IMR-90 (cell line): ENCODE results near the gene SENP6. TPM values are rescaled to one million over a fixed set of nuclear protein-coding genes. Genes with fewer than 3 reads are reported as not detected.

Experiments used
- ATAC-seq: fragments of 200-7000 bp; cut with Tn5 transposase; 2 replicates; pipeline ENCODE4 v1.9.1; 2020; ENCODE audit warnings: low read depth, mild to moderate bottlenecking, moderate library complexity
- BruUV-seq: library from RNA; stranded (reverse); fragments of 400-500 nt; replicated peaks from 2 replicates; lab custom pipeline; 2021; lab: Mats Ljungman, UMichigan
- CTCF ChIA-PET: fragments of 300-600 bp; formaldehyde crosslinking; extraction: SDS; loops from one replicate; lab custom pipeline; 2021; ENCODE audit warnings: antibody characterized with exemption; lab: Yijun Ruan, JAX
- POLR2A ChIA-PET: fragments of 300-600 bp; sonication (Branson Sonifier 250); formaldehyde crosslinking; loops from one replicate; lab custom pipeline; 2022; ENCODE audit warnings: antibody characterized with exemption; ENCODE audit not compliant: unreplicated experiment; lab: Charles Lee
- DNase-seq: peaks from one replicate; pipeline ENCODE4 v3.0.0; 2013
- H2AFZ ChIP-seq: replicated peaks from 2 replicates; pipeline ENCODE3; 2013; ENCODE audit warnings: low read length, mild to moderate bottlenecking; ENCODE audit not compliant: poor library complexity
- H2AK5ac ChIP-seq: 2 replicates; pipeline ENCODE4 v1.6.1; 2013; ENCODE audit warnings: low read depth, low read length, inconsistent platforms
- H2AK9ac ChIP-seq: replicated peaks from 2 replicates; pipeline ENCODE3; 2013; ENCODE audit warnings: mild to moderate bottlenecking, low read depth, low read length, moderate library complexity; ENCODE audit not compliant: poor library complexity
- H2BK120ac ChIP-seq: 2 replicates; pipeline ENCODE4 v1.6.1; 2013; ENCODE audit warnings: low read depth, low read length, inconsistent platforms
- H2BK15ac ChIP-seq: 3 replicates; pipeline ENCODE4 v1.6.1; 2013; ENCODE audit warnings: low read depth, low read length, inconsistent platforms
- H2BK20ac ChIP-seq: 2 replicates; pipeline ENCODE4 v1.6.1; 2013; ENCODE audit warnings: low read depth, mild to moderate bottlenecking, inconsistent platforms, low read length, moderate library complexity
- H2BK5ac ChIP-seq: 2 replicates; pipeline ENCODE4 v1.6.1; 2013; ENCODE audit warnings: mild to moderate bottlenecking, low read depth, low read length, inconsistent platforms; ENCODE audit not compliant: poor library complexity, severe bottlenecking
- H3K14ac ChIP-seq: replicated peaks from 2 replicates; pipeline ENCODE4 v1.6.1; 2013; ENCODE audit warnings: low read depth, low read length, inconsistent platforms
- H3K18ac ChIP-seq: 2 replicates; pipeline ENCODE4 v1.6.1; 2013; ENCODE audit warnings: low read depth, low read length, control low read depth
- H3K23ac ChIP-seq: 2 replicates; pipeline ENCODE4 v1.6.1; 2013; ENCODE audit warnings: low read depth, low read length, inconsistent platforms
- H3K27ac ChIP-seq: 2 replicates; pipeline ENCODE4 v1.5.1; 2013; ENCODE audit warnings: mild to moderate bottlenecking, control low read depth, low read length; ENCODE audit not compliant: insufficient read depth
- H3K27me3 ChIP-seq: 2 replicates; pipeline ENCODE4 v1.6.1; 2013; ENCODE audit warnings: low read length; ENCODE audit not compliant: control insufficient read depth, insufficient read depth
- H3K36me3 ChIP-seq: 2 replicates; pipeline ENCODE4 v1.6.1; 2013; ENCODE audit warnings: low read length, mixed read lengths; ENCODE audit not compliant: control insufficient read depth, insufficient read depth
- H3K4ac ChIP-seq: 2 replicates; pipeline ENCODE4 v1.6.1; 2013; ENCODE audit warnings: low read depth, low read length, inconsistent platforms
- H3K4me1 ChIP-seq: 2 replicates; pipeline ENCODE4 v1.6.1; 2013; ENCODE audit warnings: low read length, mixed read lengths; ENCODE audit not compliant: control insufficient read depth, insufficient read depth
- H3K4me2 ChIP-seq: 2 replicates; pipeline ENCODE4 v1.6.1; 2013; ENCODE audit warnings: low read depth, mild to moderate bottlenecking, control low read depth, low read length, moderate library complexity
- H3K4me3 ChIP-seq: 2 replicates; pipeline ENCODE4 v1.5.1; 2013; ENCODE audit warnings: low read depth, mild to moderate bottlenecking, control low read depth, low read length, moderate library complexity; ENCODE audit not compliant: insufficient read depth
- H3K56ac ChIP-seq: 2 replicates; pipeline ENCODE4 v1.6.1; 2013; ENCODE audit warnings: low read length, inconsistent platforms; ENCODE audit not compliant: insufficient read depth; ENCODE audit errors: extremely low read depth
- H3K79me1 ChIP-seq, 2 experiments: 2 replicates each; pipeline ENCODE4 v1.6.1; 2013; ENCODE audit warnings: low read length in 2 of 2, inconsistent platforms in 1 of 2, low read depth in 1 of 2
- H3K9ac ChIP-seq: 2 replicates; pipeline ENCODE4 v1.6.1; 2013; ENCODE audit warnings: low read depth, low read length, control low read depth
- H3K9me1 ChIP-seq: 2 replicates; pipeline ENCODE4 v1.6.1; 2013; ENCODE audit warnings: low read length, inconsistent platforms; ENCODE audit not compliant: insufficient read depth
- H3K9me3 ChIP-seq: 2 replicates; pipeline ENCODE4 v1.6.1; 2013; ENCODE audit warnings: low read length; ENCODE audit not compliant: control insufficient read depth, insufficient read depth
- H4K20me1 ChIP-seq: 2 replicates; pipeline ENCODE4 v1.6.1; 2013; ENCODE audit warnings: low read length, inconsistent platforms; ENCODE audit not compliant: insufficient read depth
- H4K5ac ChIP-seq: 2 replicates; pipeline ENCODE4 v1.6.1; 2013; ENCODE audit warnings: mild to moderate bottlenecking, low read depth, low read length, control low read depth
- H4K8ac ChIP-seq, 2 experiments: 2 replicates each; pipeline ENCODE4 v1.6.1; 2013; ENCODE audit warnings: low read depth in 2 of 2, low read length in 2 of 2, control low read depth in 1 of 2, inconsistent platforms in 1 of 2
- H4K91ac ChIP-seq: 2 replicates; pipeline ENCODE4 v1.6.1; 2013; ENCODE audit warnings: low read depth, low read length, inconsistent platforms; ENCODE audit not compliant: insufficient read depth
- BHLHE40 ChIP-seq: fragments of 150-350 bp; IDR thresholded peaks from 2 replicates; pipeline ENCODE4 v1.6.1; 2016; ENCODE audit warnings: mild to moderate bottlenecking, low read depth, low read length
- CHD1 ChIP-seq: IDR thresholded peaks from 2 replicates; pipeline ENCODE4 v1.6.1; 2012; ENCODE audit warnings: low read depth, low read length, improper control_type of control experiment
- ELK1 ChIP-seq: fragments of 150-350 bp; IDR thresholded peaks from 2 replicates; pipeline ENCODE4 v1.6.1; 2016; ENCODE audit warnings: low read depth, mild to moderate bottlenecking, low read length, moderate library complexity, borderline replicate concordance
- MAFK ChIP-seq: IDR thresholded peaks from 2 replicates; pipeline ENCODE4 v1.6.1; 2012; ENCODE audit warnings: low read depth, low read length, improper control_type of control experiment
- MAZ ChIP-seq: IDR thresholded peaks from 2 replicates; pipeline ENCODE4 v1.6.1; 2012; ENCODE audit warnings: low read depth, mild to moderate bottlenecking, low read length, improper control_type of control experiment, moderate library complexity, borderline replicate concordance
- MXI1 ChIP-seq: IDR thresholded peaks from 2 replicates; pipeline ENCODE4 v1.6.1; 2012; ENCODE audit warnings: low read depth, mild to moderate bottlenecking, low read length, moderate library complexity, borderline replicate concordance
- POLR2A ChIP-seq: IDR thresholded peaks from 2 replicates; pipeline ENCODE4 v1.6.1; 2012; ENCODE audit warnings: mild to moderate bottlenecking, low read depth, low read length
- RAD21 ChIP-seq: IDR thresholded peaks from 2 replicates; pipeline ENCODE4 v1.6.1; 2012; ENCODE audit warnings: low read length, improper control_type of control experiment
- RCOR1 ChIP-seq: IDR thresholded peaks from 2 replicates; pipeline ENCODE4 v1.6.1; 2012; ENCODE audit warnings: mild to moderate bottlenecking, low read length, improper control_type of control experiment; ENCODE audit not compliant: insufficient replicate concordance
- RFX5 ChIP-seq: IDR thresholded peaks from 2 replicates; pipeline ENCODE4 v1.8.0; 2012; ENCODE audit warnings: low read depth, mild to moderate bottlenecking, low read length, moderate library complexity
- SMC3 ChIP-seq: fragments of 150-350 bp; IDR thresholded peaks from 2 replicates; pipeline ENCODE4 v1.6.1; 2016; ENCODE audit warnings: low read depth, mild to moderate bottlenecking, antibody characterized with exemption, low read length, moderate library complexity
- WGBS, 2 experiments: methylation state at CpG; one replicate each; pipeline versions ENCODE4 v1.1.5 to v1.1.7; 2013; ENCODE audit warnings: missing lambda C conversion rate in 2 of 2; ENCODE audit not compliant: insufficient read length in 1 of 2; ENCODE audit errors: extremely low coverage in 2 of 2; 5-methylcytosine and 5-hydroxymethylcytosine counted together
- dilution Hi-C: fragments of 300-500 bp; cut with HindIII; formaldehyde crosslinking; loops from one replicate; pipeline ENCODE4 v1.14.3; 2018; ENCODE audit warnings: low sequenced_read_pairs; ENCODE audit not compliant: unreplicated experiment
- in situ Hi-C: fragments of 300-500 bp; cut with MboI; formaldehyde crosslinking; loops from 3 replicates; pipeline ENCODE4 v1.14.3; 2019; ENCODE audit warnings: low sequenced_read_pairs, inconsistent platforms, mixed read lengths
- intact Hi-C: fragments of 100-400 bp; cut with micrococcal nuclease; formaldehyde crosslinking; loops from 2 replicates; pipeline ENCODE4 v1.10.0; 2022
- polyA plus RNA-seq, 3 experiments: library from polyadenylated mRNA; depleted of rRNA; stranded (reverse); fragments of >200 nt; gene quantifications; 2 replicates each; pipeline ENCODE4 v1.2.3, GENCODE V29; 2012; ENCODE audit warnings: low replicate concordance in 1 of 3
- total RNA-seq: library from RNA; depleted of rRNA; stranded (reverse); fragments of >200 nt; gene quantifications from 2 replicates; pipeline ENCODE4 v1.2.3, GENCODE V29; 2012
- TF ChIP-seq, protein P1 (sequence below): fragments of 150-350 bp; IDR thresholded peaks from 2 replicates; pipeline ENCODE4 v1.6.1; 2017; ENCODE audit warnings: mild to moderate bottlenecking, antibody characterized with exemption, low read length, low read depth
- TF ChIP-seq, protein P2 (sequence below): conservative IDR thresholded peaks from 2 replicates; pipeline ENCODE4 v1.5.1; 2012; ENCODE audit warnings: mild to moderate bottlenecking, low read depth, low read length, improper control_type of control experiment

Gene SENP6
- total and polyA plus RNA-seq, 2 of the 4 experiments (the other 2 are of a cell fraction) = 23.1 to 25.8 TPM

DNA sequence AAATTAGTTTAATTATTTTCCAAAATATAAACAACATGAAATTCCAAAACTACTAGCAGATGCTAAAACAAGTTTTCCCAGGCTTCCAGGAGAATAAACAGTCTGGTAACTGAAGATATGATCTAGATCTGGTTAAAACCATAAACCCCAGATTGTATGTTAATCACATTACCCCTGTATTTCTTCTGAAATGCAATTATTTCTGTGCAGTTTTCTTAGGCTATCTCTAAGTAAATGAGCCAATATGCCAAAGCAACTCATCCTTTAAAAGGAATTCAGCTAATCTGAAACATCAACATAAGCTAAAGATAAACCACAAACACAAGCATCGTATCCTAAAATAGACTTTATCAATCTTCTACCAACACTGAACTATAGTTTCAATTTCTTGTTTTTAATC lies 44.6 kb upstream of the SENP6 start:
- POLR2A ChIA-PET = no interaction called here
- no peak for ATAC-seq

More for the DNA sequence above, 44.6 kb upstream of the SENP6 start:
- Histone ChIP-seq H2AK5ac (no peak overlapping the region), H2BK5ac (no peak overlapping the region), H3K4ac (no peak overlapping the region), H3K79me1 (no peaks in the 10 kb centered on the region), H3K9me1 (0 out of 2 replicates have a peak, but pooled peaks cover 3% of the 10 kb centered on the region), H2BK120ac (no peak overlapping the region), H3K9me3 (no peaks in the 10 kb centered on the region), H3K14ac (no peak overlapping the region), H3K4me2 (no peak overlapping the region), H4K20me1 (no peaks in the 10 kb centered on the region), H4K5ac (no peak overlapping the region), H2AK9ac (no peak overlapping the region), H3K36me3 (no peaks in the 10 kb centered on the region), H2BK15ac (no peak overlapping the region), H3K27me3 (no peaks in the 10 kb centered on the region; the same call in 1 of the 2 replicates), H2AFZ (no peak overlapping the region), H4K91ac (no peak overlapping the region), H4K8ac (no peak overlapping the region), H3K9ac (no peak overlapping the region), H2BK20ac (no peak overlapping the region), H3K4me1 (0 out of 2 replicates have a peak, but pooled peaks cover 1% of the 10 kb centered on the region), H3K27ac (no peak overlapping the region), H3K23ac (no peak overlapping the region), H3K4me3 (no peak overlapping the region), H3K56ac (no peak overlapping the region), H3K18ac (no peak overlapping the region)
- CTCF ChIA-PET = interaction anchor here (1.9 kb wide), 1 partner anchor 11 kb away, joined by 6 read pairs; no protein-coding TSS in a partner anchor
- TF ChIP-seq MAFK (no peak), MXI1 (no peak), RAD21 (no peak), BHLHE40 (no peak), ELK1 (no peak), RCOR1 (no peak), SMC3 (no peak), CHD1 (no peak), POLR2A (no peak), MAZ (no peak), RFX5 (no peak)
- TF ChIP-seq, protein P1, sequence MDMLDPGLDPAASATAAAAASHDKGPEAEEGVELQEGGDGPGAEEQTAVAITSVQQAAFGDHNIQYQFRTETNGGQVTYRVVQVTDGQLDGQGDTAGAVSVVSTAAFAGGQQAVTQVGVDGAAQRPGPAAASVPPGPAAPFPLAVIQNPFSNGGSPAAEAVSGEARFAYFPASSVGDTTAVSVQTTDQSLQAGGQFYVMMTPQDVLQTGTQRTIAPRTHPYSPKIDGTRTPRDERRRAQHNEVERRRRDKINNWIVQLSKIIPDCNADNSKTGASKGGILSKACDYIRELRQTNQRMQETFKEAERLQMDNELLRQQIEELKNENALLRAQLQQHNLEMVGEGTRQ = no peak
- TF ChIP-seq, protein P2, sequence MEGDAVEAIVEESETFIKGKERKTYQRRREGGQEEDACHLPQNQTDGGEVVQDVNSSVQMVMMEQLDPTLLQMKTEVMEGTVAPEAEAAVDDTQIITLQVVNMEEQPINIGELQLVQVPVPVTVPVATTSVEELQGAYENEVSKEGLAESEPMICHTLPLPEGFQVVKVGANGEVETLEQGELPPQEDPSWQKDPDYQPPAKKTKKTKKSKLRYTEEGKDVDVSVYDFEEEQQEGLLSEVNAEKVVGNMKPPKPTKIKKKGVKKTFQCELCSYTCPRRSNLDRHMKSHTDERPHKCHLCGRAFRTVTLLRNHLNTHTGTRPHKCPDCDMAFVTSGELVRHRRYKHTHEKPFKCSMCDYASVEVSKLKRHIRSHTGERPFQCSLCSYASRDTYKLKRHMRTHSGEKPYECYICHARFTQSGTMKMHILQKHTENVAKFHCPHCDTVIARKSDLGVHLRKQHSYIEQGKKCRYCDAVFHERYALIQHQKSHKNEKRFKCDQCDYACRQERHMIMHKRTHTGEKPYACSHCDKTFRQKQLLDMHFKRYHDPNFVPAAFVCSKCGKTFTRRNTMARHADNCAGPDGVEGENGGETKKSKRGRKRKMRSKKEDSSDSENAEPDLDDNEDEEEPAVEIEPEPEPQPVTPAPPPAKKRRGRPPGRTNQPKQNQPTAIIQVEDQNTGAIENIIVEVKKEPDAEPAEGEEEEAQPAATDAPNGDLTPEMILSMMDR = no peak
- no peak for DNase-seq
- BruUV-seq = no TSS peak
- intact Hi-C loops (no loop called here), in situ Hi-C loops (no loop called here), dilution Hi-C loops (no loop called here)
- WGBS, 2 experiments = no CpG with 5 or more reads among the region's 1 CpG
